ENCODE measurements around the gene TARBP1.

TARBP1 gene

GRCh38 chr1:234413990-234414389 lies 65.0 kb downstream of the TARBP1 start:
- no peak overlapping the region for H3K4me3 ChIP-seq (ENCODE audit: low read depth, low read length)
- TF ChIP-seq CTCF (IDR thresholded peaks at IDR 0.05; ENCODE audit: control insufficient read depth, extremely low read depth, insufficient read depth), result no peak
- no peak for DNase-seq (ENCODE audit: low read depth)

DNA sequence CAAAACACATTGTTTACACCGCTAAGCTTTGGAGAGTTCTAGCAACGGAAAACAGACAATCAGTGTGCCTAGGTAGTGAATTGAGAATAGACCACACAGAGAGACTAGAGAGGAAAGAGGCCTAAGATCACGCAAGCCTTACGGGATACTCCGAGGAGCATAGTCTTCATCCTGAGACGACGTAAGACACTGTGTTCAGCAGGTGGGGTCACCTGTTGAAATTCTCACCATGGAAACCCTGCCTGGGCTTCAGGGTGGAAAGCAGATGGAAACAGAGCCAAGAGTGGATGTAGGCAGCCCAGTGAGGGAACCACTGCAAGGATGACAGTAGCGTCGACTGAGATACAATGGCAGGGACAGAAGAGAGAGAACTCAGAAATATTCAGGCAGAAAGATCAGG lies 65.5 kb downstream of the TARBP1 start:
- H3K4me3 ChIP-seq (ENCODE audit: low read depth, low read length), result no peak overlapping the region
- TF ChIP-seq CTCF (IDR thresholded peaks at IDR 0.05; ENCODE audit: control insufficient read depth, extremely low read depth, insufficient read depth), result no peak
- DNase-seq (ENCODE audit: low read depth), result no peak

- H3K4me3 ChIP-seq (ENCODE audit: low read depth, low read length), result no peak overlapping the region
- no peak for DNase-seq (ENCODE audit: low read depth)
- no peak for TF ChIP-seq CTCF (IDR thresholded peaks at IDR 0.05; ENCODE audit: control insufficient read depth, extremely low read depth, insufficient read depth)
Observed at GRCh38 chr1:234412830-234413229, 66.1 kb downstream of the TARBP1 start.

GRCh38 chr1:234409328-234409727 lies 69.7 kb downstream of the TARBP1 start:
- DNase-seq (ENCODE audit: low read depth), result peak; percentile 43
- TF ChIP-seq CTCF (IDR thresholded peaks at IDR 0.05; ENCODE audit: control insufficient read depth, extremely low read depth, insufficient read depth), result peak; percentile 60
- no peak overlapping the region for H3K4me3 ChIP-seq (ENCODE audit: low read depth, low read length)

- no peak for TF ChIP-seq CTCF (IDR thresholded peaks at IDR 0.05; ENCODE audit: control insufficient read depth, extremely low read depth, insufficient read depth)
- no peak overlapping the region for H3K4me3 ChIP-seq (ENCODE audit: low read depth, low read length)
- DNase-seq (ENCODE audit: low read depth), result no peak
Observed at GRCh38 chr1:234408757-234409156, 70.2 kb downstream of the TARBP1 start.

DNA sequence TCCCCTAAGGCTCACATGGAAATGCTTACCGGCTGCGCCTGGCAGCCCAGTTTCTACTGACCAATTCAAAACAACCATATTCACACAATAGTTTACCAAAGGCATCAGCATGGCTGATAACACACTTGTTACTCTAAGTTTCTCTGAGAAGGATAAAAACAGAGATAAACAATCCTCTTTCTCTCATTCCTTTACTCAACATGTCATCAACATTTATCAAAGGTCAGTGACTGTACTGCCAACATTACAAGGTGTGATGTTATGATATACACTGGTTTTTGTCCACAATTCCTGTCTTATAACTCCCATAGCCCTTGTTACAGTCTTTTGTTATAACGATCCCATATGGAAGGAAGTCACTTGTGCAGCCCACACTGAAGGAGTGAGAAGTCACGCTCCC lies 72.1 kb downstream of the TARBP1 start:
- H3K4me3 ChIP-seq (ENCODE audit: low read depth, low read length), result no peak overlapping the region
- DNase-seq (ENCODE audit: low read depth), result no peak
- no peak for TF ChIP-seq CTCF (IDR thresholded peaks at IDR 0.05; ENCODE audit: control insufficient read depth, extremely low read depth, insufficient read depth)

- no peak overlapping the region for H3K4me3 ChIP-seq (ENCODE audit: low read depth, low read length)
- no peak for DNase-seq (ENCODE audit: low read depth)
- TF ChIP-seq CTCF (IDR thresholded peaks at IDR 0.05; ENCODE audit: control insufficient read depth, extremely low read depth, insufficient read depth), result no peak
Observed at GRCh38 chr1:234405676-234406075, 73.3 kb downstream of the TARBP1 start.

All from LNCaP clone FGC (cell line).